ENCODE measurements around the gene TRIM63. TPM values are rescaled to one million over a fixed set of nuclear protein-coding genes. Genes with fewer than 3 reads are reported as not detected.

The TRIM63 gene
- total RNA-seq, 1 donor, result not detected

GRCh38 chr1:26012864-26013263, 54.6 kb downstream of the TRIM63 start:
- TF ChIP-seq, protein P1, sequence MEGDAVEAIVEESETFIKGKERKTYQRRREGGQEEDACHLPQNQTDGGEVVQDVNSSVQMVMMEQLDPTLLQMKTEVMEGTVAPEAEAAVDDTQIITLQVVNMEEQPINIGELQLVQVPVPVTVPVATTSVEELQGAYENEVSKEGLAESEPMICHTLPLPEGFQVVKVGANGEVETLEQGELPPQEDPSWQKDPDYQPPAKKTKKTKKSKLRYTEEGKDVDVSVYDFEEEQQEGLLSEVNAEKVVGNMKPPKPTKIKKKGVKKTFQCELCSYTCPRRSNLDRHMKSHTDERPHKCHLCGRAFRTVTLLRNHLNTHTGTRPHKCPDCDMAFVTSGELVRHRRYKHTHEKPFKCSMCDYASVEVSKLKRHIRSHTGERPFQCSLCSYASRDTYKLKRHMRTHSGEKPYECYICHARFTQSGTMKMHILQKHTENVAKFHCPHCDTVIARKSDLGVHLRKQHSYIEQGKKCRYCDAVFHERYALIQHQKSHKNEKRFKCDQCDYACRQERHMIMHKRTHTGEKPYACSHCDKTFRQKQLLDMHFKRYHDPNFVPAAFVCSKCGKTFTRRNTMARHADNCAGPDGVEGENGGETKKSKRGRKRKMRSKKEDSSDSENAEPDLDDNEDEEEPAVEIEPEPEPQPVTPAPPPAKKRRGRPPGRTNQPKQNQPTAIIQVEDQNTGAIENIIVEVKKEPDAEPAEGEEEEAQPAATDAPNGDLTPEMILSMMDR (IDR thresholded peaks at IDR 0.05; ENCODE audit: insufficient read depth, low read depth, low read length), result no peak
- DNase-seq (ENCODE audit: low read depth), result no peak
- H3K4me3 ChIP-seq (ENCODE audit: low read depth, low read length), result no peak overlapping the region

- TF ChIP-seq, protein P1 (IDR thresholded peaks at IDR 0.05; ENCODE audit: insufficient read depth, low read depth, low read length), result no peak
- no peak for DNase-seq (ENCODE audit: low read depth)
- no peak overlapping the region for H3K4me3 ChIP-seq (ENCODE audit: low read depth, low read length)
These were observed 56.6 kb downstream of the TRIM63 start for GRCh38 chr1:26010825-26011224.

GRCh38 chr1:26009796-26010447, 57.5 kb downstream of the TRIM63 start:
- TF ChIP-seq, protein P1 (IDR thresholded peaks at IDR 0.05; ENCODE audit: insufficient read depth, low read depth, low read length), result peak; percentile 15
- DNase-seq (ENCODE audit: low read depth), result no peak

DNA sequence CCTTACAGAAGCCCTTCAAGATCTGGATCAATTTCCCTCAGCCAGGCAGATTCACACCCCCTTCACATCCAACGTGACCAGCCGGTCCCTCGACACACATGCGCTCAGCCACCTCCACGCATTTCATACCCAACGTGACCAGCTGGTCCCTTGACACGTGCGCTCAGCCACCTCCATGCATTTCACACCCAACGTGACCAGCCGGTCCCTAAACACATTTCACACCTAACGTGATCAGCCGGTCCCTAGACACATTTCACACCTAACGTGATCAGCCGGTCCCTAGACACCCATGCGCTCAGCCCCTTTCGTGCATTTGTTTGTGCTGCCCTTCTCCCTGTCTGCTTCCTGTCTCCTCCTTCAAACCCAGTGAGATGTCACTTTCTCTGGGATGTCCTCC, 60.7 kb downstream of the TRIM63 start:
- TF ChIP-seq, protein P1 (IDR thresholded peaks at IDR 0.05; ENCODE audit: insufficient read depth, low read depth, low read length), result no peak
- no peak overlapping the region for H3K4me3 ChIP-seq (ENCODE audit: low read depth, low read length)
- no peak for DNase-seq (ENCODE audit: low read depth)

More at GRCh38 chr1:26009796-26010447, 57.5 kb downstream of the TRIM63 start:
- H3K4me3 ChIP-seq (ENCODE audit: low read depth, low read length), result no peak overlapping the region

GRCh38 chr1:26005434-26006105, 61.9 kb downstream of the TRIM63 start:
- H3K4me3 ChIP-seq (ENCODE audit: low read depth, low read length), result no peak overlapping the region
- DNase-seq (ENCODE audit: low read depth), result no peak
- TF ChIP-seq, protein P1 (IDR thresholded peaks at IDR 0.05; ENCODE audit: insufficient read depth, low read depth, low read length), result no peak

DNA sequence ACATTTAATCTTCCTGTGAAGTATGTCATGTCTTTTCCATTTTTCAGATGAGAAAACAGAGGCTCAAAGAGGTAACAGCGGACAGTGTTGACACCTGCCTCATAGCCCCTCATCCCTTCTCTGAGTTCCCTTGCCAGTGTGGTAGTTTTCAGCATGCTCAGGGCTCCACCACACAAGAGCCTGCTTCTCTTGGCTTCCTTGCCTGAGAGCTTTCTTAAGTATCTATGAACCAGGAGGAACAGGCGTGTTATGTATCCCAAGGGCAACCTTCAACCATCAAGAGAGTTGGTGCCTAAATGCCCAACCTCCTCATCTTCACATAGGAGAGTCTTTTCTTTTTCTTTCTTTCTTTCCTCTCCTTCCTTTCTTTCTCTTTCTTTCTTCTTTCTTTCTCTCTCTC, 63.7 kb downstream of the TRIM63 start:
- DNase-seq (ENCODE audit: low read depth), result no peak
- TF ChIP-seq, protein P1 (IDR thresholded peaks at IDR 0.05; ENCODE audit: insufficient read depth, low read depth, low read length), result no peak
- H3K4me3 ChIP-seq (ENCODE audit: low read depth, low read length), result no peak overlapping the region

Measured in fibroblast of villous mesenchyme (primary cell).